ENCODE results near the gene TFAP2E. TPM values are rescaled to one million over a fixed set of nuclear protein-coding genes. Genes with fewer than 3 reads are reported as not detected.

The TFAP2E gene
- total and polyA plus RNA-seq, 2 donors from 2014 or later, result 0.28 to 1.0 TPM

DNA sequence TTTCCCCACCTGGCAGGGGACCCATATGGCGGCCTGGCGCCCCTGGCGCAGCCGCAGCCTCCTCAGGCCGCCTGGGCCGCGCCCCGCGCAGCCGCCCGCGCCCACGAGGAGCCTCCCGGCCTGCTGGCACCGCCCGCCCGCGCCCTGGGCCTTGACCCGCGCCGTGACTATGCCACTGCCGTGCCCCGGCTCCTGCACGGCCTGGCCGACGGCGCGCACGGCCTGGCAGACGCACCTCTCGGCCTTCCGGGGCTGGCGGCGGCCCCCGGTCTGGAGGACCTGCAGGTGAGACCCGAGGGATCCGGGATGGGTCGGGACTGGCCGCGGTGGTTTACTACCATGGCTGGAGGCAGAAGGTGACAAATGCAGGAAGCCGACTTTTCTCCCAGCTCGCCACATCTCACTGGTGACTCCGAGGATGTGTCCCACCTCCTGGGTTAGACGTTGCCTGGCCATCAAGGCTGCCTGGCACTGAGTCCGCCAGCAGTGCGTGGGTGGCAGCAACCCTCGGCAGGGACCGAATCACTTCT lies 1.1 kb downstream of the TFAP2E start:
- Histone ChIP-seq H3K27ac (ENCODE audit: low read depth in 2 of 2, low read length in 2 of 2) (no peak overlapping the region), H3K4me1 (ENCODE audit: control insufficient read depth in 2 of 3, insufficient read depth in 2 of 3, low read depth in 1 of 3, low read length in 3 of 3) (peaks cover 0 to 15% (median 0%) of the 10 kb centered on the region in 3 donors), H3K36me3 (ENCODE audit: control insufficient read depth in 2 of 3, insufficient read depth in 3 of 3, low read length in 3 of 3) (no peaks in the 10 kb centered on the region), H3K9me3 (ENCODE audit: control insufficient read depth in 2 of 3, insufficient read depth in 1 of 3, low read length in 3 of 3) (no peaks in the 10 kb centered on the region), H3K27me3 (ENCODE audit: control insufficient read depth, insufficient read depth, low read length) (peaks cover 40% of the 10 kb centered on the region), H3K9ac (ENCODE audit: low read length in 3 of 3) (no peak overlapping the region), H3K4me3 (ENCODE audit: low read length in 3 of 3) (no peak overlapping the region)
- no peak for FAIRE-seq
- TF ChIP-seq CTCF (IDR thresholded peaks at IDR 0.05; ENCODE audit: borderline replicate concordance, extremely low read depth, insufficient read depth), result no peak
- peak in 1 of 5 donors; percentile 70 for DNase-seq
- intact Hi-C loops (cut with DNase I), result loop anchor here (5.0 kb wide), 1 partner anchor 143 kb away; the partner anchor contains the start of gene C1orf216

DNA sequence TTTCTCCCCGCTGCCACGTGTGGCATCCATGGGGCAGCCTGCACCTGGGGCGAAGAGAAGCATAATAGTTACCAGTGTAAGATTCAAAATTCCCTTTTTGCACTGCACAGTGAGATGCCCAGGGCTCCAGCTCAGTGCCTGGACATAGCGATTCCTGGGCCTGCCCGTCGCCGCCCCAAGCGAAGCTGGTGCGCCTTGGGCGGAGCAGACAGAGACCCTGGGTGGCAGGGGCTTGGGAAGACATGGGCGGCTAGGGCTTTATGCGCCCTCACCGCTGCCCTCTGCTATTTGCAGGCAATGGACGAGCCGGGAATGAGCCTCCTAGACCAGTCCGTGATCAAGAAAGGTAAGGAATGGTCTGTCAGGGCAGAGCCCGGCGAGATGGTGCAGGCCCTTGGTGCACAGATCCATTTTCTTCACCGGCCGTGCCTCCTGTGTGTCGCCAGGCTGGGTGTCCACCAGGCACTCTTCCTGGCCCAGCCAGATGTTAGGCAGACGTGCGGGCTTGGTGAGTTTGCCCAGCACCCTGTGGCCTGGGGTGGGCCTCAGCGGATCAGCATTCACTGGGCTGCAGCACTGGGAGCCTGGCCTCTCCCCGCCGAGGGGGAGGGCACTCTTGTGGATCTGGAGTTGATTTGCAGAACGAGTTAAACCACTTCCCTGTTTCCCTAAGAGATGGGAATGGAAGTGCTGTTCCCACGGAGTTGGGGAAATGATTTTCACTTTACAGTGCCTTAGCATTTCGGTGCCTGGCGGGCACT lies 1.7 kb downstream of the TFAP2E start:
- H3K36me3 ChIP-seq (ENCODE audit: control insufficient read depth in 2 of 3, insufficient read depth in 3 of 3, low read length in 3 of 3), result no peaks in the 10 kb centered on the region
- H3K27me3 ChIP-seq (ENCODE audit: control insufficient read depth, insufficient read depth, low read length), result peaks cover 40% of the 10 kb centered on the region
- FAIRE-seq, result no peak
- no peak overlapping the region for H3K9ac ChIP-seq (ENCODE audit: low read length in 3 of 3)
- intact Hi-C loops (cut with DNase I), result loop anchor here (5.0 kb wide), 1 partner anchor 142 kb away; the partner anchor contains the start of gene C1orf216
- no peaks in the 10 kb centered on the region for H3K9me3 ChIP-seq (ENCODE audit: control insufficient read depth in 2 of 3, insufficient read depth in 1 of 3, low read length in 3 of 3)
- no peak overlapping the region for H3K27ac ChIP-seq (ENCODE audit: low read depth in 2 of 2, low read length in 2 of 2)
- peaks cover 0 to 15% (median 0%) of the 10 kb centered on the region in 3 donors for H3K4me1 ChIP-seq (ENCODE audit: control insufficient read depth in 2 of 3, insufficient read depth in 2 of 3, low read depth in 1 of 3, low read length in 3 of 3)
- no peak for TF ChIP-seq CTCF (IDR thresholded peaks at IDR 0.05; ENCODE audit: borderline replicate concordance, extremely low read depth, insufficient read depth)
- no peak overlapping the region for H3K4me3 ChIP-seq (ENCODE audit: low read length in 3 of 3)
- DNase-seq, result peak in 4 of 5 donors; percentile 51 to 75 (median 71)

DNA sequence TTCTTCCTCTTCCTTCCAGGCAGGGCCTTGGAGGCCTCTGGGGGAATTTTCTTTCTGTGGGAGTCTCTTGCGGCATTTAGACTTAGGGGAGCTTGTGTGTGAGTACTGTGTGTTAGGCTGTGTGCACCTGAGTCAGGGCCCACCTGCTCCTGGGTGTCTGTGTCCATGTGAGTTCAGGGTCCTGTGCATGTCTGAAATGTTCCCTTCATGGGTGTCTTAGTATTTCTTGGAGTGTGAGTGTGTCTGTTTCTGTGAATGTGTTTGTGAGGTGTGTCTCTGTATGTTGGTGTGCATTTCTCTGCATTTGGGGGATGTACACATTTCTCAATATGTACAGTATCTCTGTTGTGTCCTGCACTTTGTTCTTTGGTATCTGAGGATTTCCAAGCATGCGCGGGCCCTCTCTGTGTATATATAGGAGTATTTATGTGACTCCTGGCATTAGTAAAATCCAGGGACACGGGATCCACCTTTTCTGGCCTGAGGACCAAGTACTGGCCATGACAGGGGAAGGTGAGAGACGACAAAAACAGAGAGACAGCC lies 2.4 kb downstream of the TFAP2E start:
- no peak for DNase-seq
- no peak for TF ChIP-seq CTCF (IDR thresholded peaks at IDR 0.05; ENCODE audit: borderline replicate concordance, extremely low read depth, insufficient read depth)
- H3K4me1 ChIP-seq (ENCODE audit: control insufficient read depth in 2 of 3, insufficient read depth in 2 of 3, low read depth in 1 of 3, low read length in 3 of 3), result peaks cover 0 to 15% (median 0%) of the 10 kb centered on the region in 3 donors
- no peaks in the 10 kb centered on the region for H3K36me3 ChIP-seq (ENCODE audit: control insufficient read depth in 2 of 3, insufficient read depth in 3 of 3, low read length in 3 of 3)
- no peak overlapping the region for H3K4me3 ChIP-seq (ENCODE audit: low read length in 3 of 3)
- no peak overlapping the region for H3K9ac ChIP-seq (ENCODE audit: low read length in 3 of 3)
- no peaks in the 10 kb centered on the region for H3K9me3 ChIP-seq (ENCODE audit: control insufficient read depth in 2 of 3, insufficient read depth in 1 of 3, low read length in 3 of 3)
- FAIRE-seq, result no peak
- intact Hi-C loops (cut with DNase I), result no loop called here
- no peak overlapping the region for H3K27ac ChIP-seq (ENCODE audit: low read depth in 2 of 2, low read length in 2 of 2)
- peaks cover 40% of the 10 kb centered on the region for H3K27me3 ChIP-seq (ENCODE audit: control insufficient read depth, insufficient read depth, low read length)

All from kidney (tissue), 14 donors.